ENCODE results near the gene HP1BP3. TPM values are rescaled to one million over a fixed set of nuclear protein-coding genes. Genes with fewer than 3 reads are reported as not detected.
A peak's percentile ranks its signal among the peaks of the same experiment; 100 is the strongest.

Gene HP1BP3
- total and polyA plus RNA-seq, 5 donors: 58.1 to 147 (median 140) TPM

- no peak for ATAC-seq
- Histone ChIP-seq H3K27ac (ENCODE audit: low read length) (no peak overlapping the region), H3K4me3 (ENCODE audit: low read length) (no peak overlapping the region), H3K27me3 (ENCODE audit: control insufficient read depth, insufficient read depth) (no peaks in the 10 kb centered on the region), H3K9me3 (ENCODE audit: control insufficient read depth, low read length) (no peaks in the 10 kb centered on the region), H3K4me1 (ENCODE audit: control insufficient read depth, insufficient read depth, low read length) (no peaks in the 10 kb centered on the region)
- DNase-seq: peak in 1 of 3 donors; percentile 43
- 91% methylated on average over 25 of the region's 25 CpGs for WGBS
- intact Hi-C loops (cut with DNase I): no loop called here
Measured at GRCh38 chr1:20726118-20726911, 60.8 kb downstream of the HP1BP3 start.

GRCh38 chr1:20725189-20726117 is 61.7 kb downstream of the HP1BP3 start:
- peak in 1 of 3 donors; percentile 41 for DNase-seq
- ATAC-seq: no peak
- no peak overlapping the region for H3K27ac ChIP-seq (ENCODE audit: low read length)
- WGBS: 75% methylated on average over 29 of the region's 29 CpGs
- no peaks in the 10 kb centered on the region for H3K9me3 ChIP-seq (ENCODE audit: control insufficient read depth, low read length)
- intact Hi-C loops (cut with DNase I): no loop called here
- H3K27me3 ChIP-seq (ENCODE audit: control insufficient read depth, insufficient read depth): no peaks in the 10 kb centered on the region
- no peaks in the 10 kb centered on the region for H3K4me1 ChIP-seq (ENCODE audit: control insufficient read depth, insufficient read depth, low read length)
- H3K4me3 ChIP-seq (ENCODE audit: low read length): no peak overlapping the region

DNA sequence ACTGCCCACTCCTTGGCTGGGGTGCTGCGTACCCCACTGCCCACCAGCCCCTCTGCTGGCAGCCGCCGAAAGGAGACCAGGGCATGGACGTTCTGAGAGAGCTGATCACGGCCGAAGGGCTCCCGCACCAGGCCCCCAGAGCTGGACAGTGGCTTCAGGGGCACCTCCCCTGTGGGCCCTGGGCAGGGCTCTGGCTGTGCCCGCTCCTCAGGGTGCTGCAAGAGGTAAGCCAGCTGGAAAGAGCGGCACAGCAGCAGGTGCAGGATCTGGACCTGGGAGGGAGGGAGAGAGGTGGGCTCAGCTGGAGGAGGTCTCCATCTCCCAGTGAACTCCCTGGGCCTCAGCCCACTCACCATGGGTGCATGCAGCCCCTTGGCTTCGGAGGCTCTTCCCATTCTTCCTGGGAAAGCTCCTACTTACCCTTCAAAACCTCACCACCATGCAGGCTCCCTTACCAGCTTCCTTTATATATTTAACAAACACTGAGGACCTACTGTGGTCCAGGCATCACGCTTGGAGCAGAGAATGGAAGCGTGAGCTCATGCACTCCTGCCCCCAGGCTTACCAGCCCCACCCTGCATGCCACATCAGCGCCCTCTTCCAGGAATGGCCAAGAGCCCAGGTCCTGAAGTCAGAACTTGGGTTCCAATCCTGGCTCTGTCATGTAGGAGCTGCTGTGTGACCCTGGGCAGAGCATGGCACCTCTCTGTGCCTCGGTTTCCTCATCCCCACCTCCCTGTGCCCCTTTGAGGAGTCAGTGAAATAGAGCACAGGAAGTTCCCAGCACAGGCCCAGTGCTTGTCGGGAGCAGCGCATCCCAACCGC is 62.5 kb downstream of the HP1BP3 start:
- 93% methylated on average over 17 of the region's 17 CpGs for WGBS
- DNase-seq (peak in 1 of 3 donors; percentile 42), ATAC-seq (no peak)
- Histone ChIP-seq H3K27ac (ENCODE audit: low read length) (no peak overlapping the region), H3K27me3 (ENCODE audit: control insufficient read depth, insufficient read depth) (no peaks in the 10 kb centered on the region), H3K4me1 (ENCODE audit: control insufficient read depth, insufficient read depth, low read length) (no peaks in the 10 kb centered on the region), H3K4me3 (ENCODE audit: low read length) (no peak overlapping the region), H3K9me3 (ENCODE audit: control insufficient read depth, low read length) (no peaks in the 10 kb centered on the region)
- intact Hi-C loops (cut with DNase I): no loop called here

DNA sequence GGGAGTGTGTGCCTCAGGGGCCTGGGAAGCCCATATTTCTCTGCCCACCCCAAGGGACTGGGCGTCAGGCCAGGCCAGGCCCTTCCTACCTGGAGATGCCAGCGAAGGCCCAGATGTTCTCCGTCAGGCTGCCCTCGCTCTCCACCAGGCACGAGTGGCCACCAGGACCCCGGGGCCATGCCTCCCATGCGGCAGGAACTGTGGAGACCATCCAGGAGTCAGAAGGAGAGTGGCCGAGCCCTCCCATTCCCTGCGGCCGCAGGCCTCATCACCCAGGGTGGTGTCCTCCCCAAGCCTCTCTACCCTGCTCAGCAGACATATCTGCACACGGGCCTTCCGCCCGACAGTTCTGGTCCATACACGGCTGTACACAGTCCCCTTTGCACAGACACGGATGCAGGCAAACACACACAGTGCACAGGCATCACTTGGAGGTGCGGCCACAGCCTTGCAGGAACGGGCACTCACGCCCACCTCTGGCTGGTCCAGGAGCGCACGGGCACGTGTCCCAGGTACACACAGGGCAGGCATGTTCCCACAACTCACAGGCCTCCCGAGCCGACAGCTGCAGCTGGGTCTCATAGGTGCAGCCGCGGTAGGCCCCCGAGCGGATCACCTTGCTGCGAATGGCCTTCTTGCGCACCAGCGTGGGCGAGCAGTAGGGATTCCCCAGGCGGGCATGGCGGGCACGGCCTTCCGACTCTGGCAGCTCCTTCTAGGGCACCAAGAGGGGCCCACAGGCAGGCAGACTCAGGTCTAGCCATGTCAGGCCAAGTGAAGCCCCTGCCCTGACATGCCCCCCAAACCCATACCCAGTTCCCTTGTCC is 63.4 kb downstream of the HP1BP3 start:
- DNase-seq (peak in 1 of 3 donors; percentile 21), ATAC-seq (no peak)
- Histone ChIP-seq H3K4me3 (ENCODE audit: low read length) (no peak overlapping the region), H3K27ac (ENCODE audit: low read length) (no peak overlapping the region), H3K27me3 (ENCODE audit: control insufficient read depth, insufficient read depth) (no peaks in the 10 kb centered on the region), H3K4me1 (ENCODE audit: control insufficient read depth, insufficient read depth, low read length) (no peaks in the 10 kb centered on the region), H3K9me3 (ENCODE audit: control insufficient read depth, low read length) (no peaks in the 10 kb centered on the region)
- WGBS: 92% methylated on average over 35 of the region's 35 CpGs
- intact Hi-C loops (cut with DNase I): no loop called here

- H3K4me3 ChIP-seq (ENCODE audit: low read length): no peak overlapping the region
- intact Hi-C loops (cut with DNase I): no loop called here
Measured at GRCh38 chr1:20723159-20723536, 64.0 kb downstream of the HP1BP3 start.

DNA sequence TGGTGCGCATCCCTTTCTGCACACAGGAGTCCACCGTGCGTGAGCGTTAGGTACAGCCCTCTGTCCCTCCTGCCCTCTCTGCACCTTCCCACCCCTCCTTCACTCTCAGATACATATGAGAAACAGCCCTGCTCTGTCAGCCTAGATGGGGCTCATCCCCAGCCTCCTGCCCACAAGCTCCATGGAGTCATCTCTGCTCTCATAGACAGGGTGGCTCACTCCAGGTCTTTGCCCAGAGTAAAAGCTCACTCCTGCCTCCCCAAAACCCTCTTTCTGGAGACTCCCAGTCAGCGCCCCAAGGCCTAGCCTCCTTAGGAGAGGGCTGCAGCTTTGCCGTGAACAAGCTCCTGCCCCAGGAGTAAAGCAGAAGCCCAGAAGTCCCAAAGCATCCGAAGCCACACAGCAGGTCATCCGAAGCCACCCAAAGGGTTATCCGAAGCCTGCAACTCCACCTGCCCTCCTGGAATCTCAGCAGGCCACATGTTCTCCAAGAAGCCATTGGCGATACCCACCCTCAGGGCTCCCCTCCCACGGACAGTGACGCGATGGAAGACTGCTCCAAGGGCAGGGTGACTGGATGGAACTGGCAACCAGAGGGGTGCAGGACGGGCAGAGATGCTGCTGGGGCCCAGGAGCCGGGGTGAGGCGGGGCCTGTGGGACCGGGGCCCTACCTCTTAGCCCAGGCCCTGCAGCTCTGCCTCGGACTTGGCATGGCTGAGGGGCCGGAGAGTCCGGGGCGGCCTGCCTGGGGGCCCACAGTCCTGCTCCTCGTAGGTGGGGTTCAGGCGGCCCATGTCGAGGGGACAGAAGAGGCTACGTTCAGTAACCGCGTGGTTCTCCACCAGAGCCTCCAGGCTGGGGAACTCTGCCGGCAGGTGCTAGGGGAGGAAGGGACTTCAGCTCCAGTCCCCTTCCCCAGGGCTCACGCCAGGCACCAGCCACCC is 65.7 kb downstream of the HP1BP3 start:
- no peak for ATAC-seq
- intact Hi-C loops (cut with DNase I): no loop called here

More at GRCh38 chr1:20723159-20723536, 64.0 kb downstream of the HP1BP3 start:
- no peaks in the 10 kb centered on the region for H3K4me1 ChIP-seq (ENCODE audit: control insufficient read depth, insufficient read depth, low read length)
- no peak overlapping the region for H3K27ac ChIP-seq (ENCODE audit: low read length)
- 90% methylated on average over 4 of the region's 4 CpGs for WGBS
- H3K27me3 ChIP-seq (ENCODE audit: control insufficient read depth, insufficient read depth): no peaks in the 10 kb centered on the region
- DNase-seq (no peak), ATAC-seq (no peak)
- H3K9me3 ChIP-seq (ENCODE audit: control insufficient read depth, low read length): no peaks in the 10 kb centered on the region

GRCh38 chr1:20720631-20721091 is 66.4 kb downstream of the HP1BP3 start:
- no peak for DNase-seq
- no peaks in the 10 kb centered on the region for H3K27me3 ChIP-seq (ENCODE audit: control insufficient read depth, insufficient read depth)
- ATAC-seq: no peak
- H3K4me3 ChIP-seq (ENCODE audit: low read length): no peak overlapping the region
- H3K4me1 ChIP-seq (ENCODE audit: control insufficient read depth, insufficient read depth, low read length): no peaks in the 10 kb centered on the region
- no peaks in the 10 kb centered on the region for H3K9me3 ChIP-seq (ENCODE audit: control insufficient read depth, low read length)
- intact Hi-C loops (cut with DNase I): no loop called here
- H3K27ac ChIP-seq (ENCODE audit: low read length): no peak overlapping the region
- 87% methylated on average over 12 of the region's 12 CpGs for WGBS

More for the DNA sequence above, 65.7 kb downstream of the HP1BP3 start:
- DNase-seq: peak in 1 of 3 donors; percentile 42
- Histone ChIP-seq H3K27ac (ENCODE audit: low read length) (no peak overlapping the region), H3K9me3 (ENCODE audit: control insufficient read depth, low read length) (no peaks in the 10 kb centered on the region), H3K27me3 (ENCODE audit: control insufficient read depth, insufficient read depth) (no peaks in the 10 kb centered on the region), H3K4me1 (ENCODE audit: control insufficient read depth, insufficient read depth, low read length) (no peaks in the 10 kb centered on the region), H3K4me3 (ENCODE audit: low read length) (no peak overlapping the region)
- WGBS: 90% methylated on average over 29 of the region's 29 CpGs

- intact Hi-C loops (cut with DNase I): no loop called here
- H3K4me3 ChIP-seq (ENCODE audit: low read length): no peak overlapping the region
- H3K4me1 ChIP-seq (ENCODE audit: control insufficient read depth, insufficient read depth, low read length): no peaks in the 10 kb centered on the region
- no peaks in the 10 kb centered on the region for H3K9me3 ChIP-seq (ENCODE audit: control insufficient read depth, low read length)
- 73% methylated on average over 5 of the region's 5 CpGs for WGBS
- no peak for DNase-seq
- H3K27ac ChIP-seq (ENCODE audit: low read length): no peak overlapping the region
- no peaks in the 10 kb centered on the region for H3K27me3 ChIP-seq (ENCODE audit: control insufficient read depth, insufficient read depth)
- no peak for ATAC-seq
Measured at GRCh38 chr1:20719871-20720620, 67.1 kb downstream of the HP1BP3 start.

- intact Hi-C loops (cut with DNase I): no loop called here
- Histone ChIP-seq H3K4me3 (ENCODE audit: low read length) (no peak overlapping the region), H3K27me3 (ENCODE audit: control insufficient read depth, insufficient read depth) (no peaks in the 10 kb centered on the region), H3K4me1 (ENCODE audit: control insufficient read depth, insufficient read depth, low read length) (no peaks in the 10 kb centered on the region), H3K27ac (ENCODE audit: low read length) (no peak overlapping the region), H3K9me3 (ENCODE audit: control insufficient read depth, low read length) (no peaks in the 10 kb centered on the region)
- ATAC-seq (no peak), DNase-seq (no peak)
- WGBS: 88% methylated on average over 8 of the region's 8 CpGs
Measured at GRCh38 chr1:20719261-20719660, 67.8 kb downstream of the HP1BP3 start.
